DOHH2 (cell line): Measurements from ENCODE around the gene NAA25.

Source experiments
- CTCF ChIP-seq: fragments of 200-600 bp; sonication (generic); IDR thresholded peaks from one replicate; pipeline ENCODE4 v1.5.1; 2014; ENCODE audit warnings: antibody characterized with exemption, mild to moderate bottlenecking, low read depth, low read length; ENCODE audit not compliant: poor library complexity, severe bottlenecking
- EZH2phosphoT487 ChIP-seq: fragments of 200-600 bp; sonication (generic); IDR thresholded peaks from 2 replicates; pipeline ENCODE4 v1.6.1; 2017; ENCODE audit warnings: borderline replicate concordance, mild to moderate bottlenecking, antibody characterized with exemption, low read length, moderate library complexity, mixed read lengths

- no peak for TF ChIP-seq CTCF
- TF ChIP-seq EZH2phosphoT487, result no peak
Measured at GRCh38 chr12:112117685-112118084, 9.1 kb upstream of the NAA25 start.
